ENCODE measurements around the gene ZNF711.
"Not testable (repeated sequence)": the region's sequence is repeated elsewhere in the genome, so short reads cannot be mapped to it uniquely, and the experiment has no call there.

ZNF711 gene

DNA sequence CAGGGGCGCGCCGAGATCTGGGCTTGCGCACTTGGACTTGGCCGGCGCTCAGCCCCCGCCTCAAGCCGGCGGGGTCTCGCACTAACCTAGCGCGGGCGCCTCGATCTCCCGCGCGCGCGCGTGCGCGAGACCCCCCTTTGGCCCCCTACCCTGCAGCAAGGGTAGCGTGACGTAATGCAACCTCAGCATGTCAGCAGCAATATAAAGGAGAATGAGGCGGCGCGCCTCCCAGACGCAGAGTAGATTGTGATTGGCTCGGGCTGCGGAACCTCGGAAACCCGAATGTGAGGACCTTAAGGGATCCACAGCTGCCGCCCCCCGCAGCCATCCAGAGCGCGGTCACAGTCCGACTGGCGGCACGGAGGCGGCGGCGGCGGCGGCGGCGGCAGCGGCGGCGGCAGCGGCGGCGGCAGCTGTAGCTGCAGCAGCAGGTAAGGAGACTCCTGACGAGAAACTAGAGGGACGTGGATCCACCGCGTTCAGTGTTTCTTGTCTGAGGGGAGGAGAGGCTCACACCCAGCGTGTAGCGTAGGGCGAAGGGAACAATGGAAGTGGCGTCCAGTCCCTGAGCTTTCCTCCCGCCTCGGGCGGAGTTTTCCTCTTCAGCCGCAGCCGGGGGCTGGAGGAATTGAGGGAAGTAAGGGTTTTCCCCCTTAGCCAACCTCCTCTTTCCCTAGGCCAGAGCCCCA, at the start of gene ZNF711, which contains the start of gene SATL1:
Gene ZNF711 (plus strand): TSS at position 231 of the 689 bp plus-strand sequence. CDS start 3,582 bp downstream, outside the sequence.
Gene SATL1 (minus strand): TSS at position 19 of the 689 bp plus-strand sequence. CDS start 134,811 bp downstream, outside the sequence.
- peak; percentile 83 for DNase-seq

DNA sequence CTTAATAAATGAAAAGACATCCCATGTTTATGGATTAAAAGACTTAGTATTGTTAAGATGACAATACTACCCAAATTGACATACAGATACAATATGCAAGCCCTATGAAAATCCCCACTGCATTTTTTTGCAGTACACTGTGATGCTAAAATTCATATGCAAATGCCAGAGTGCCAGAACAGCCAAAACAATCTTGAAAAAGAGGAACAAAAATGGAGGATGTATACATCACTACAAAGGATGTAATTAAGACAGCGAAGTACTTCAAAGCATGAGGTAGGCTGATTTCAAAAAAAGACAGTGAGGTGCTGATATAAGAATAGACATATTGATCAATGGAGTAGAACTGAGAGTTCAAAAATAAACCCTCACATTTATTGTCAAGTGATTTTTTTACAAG, 47.5 kb upstream of the ZNF711 start:
- DNase-seq: no peak

DNA sequence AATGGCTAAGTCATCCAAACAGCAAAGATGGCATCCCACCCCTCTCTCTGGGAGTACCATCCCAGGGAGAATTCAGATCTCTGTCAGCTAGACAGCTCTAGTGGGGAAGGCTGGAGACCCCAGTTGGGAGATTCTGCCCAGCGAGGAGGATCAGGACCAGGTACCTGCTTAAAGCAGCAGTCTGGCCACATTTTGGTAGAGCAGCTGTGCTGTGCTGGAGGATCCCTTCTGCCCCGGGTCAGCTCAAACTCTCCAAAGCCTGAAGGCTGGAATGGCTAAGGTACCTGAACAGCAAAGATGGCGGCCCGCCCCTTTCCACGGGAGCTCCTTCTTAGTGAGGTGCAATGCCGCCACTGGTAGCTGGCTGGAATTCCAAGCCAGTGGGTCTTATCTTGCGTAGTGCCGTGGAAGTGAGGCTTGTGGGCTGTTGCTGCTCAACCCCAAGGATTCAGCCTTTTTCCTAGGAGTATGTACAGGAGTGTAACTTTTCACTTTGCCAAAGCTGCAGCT, 40.3 kb upstream of the ZNF711 start:
- DNase-seq: no peak

DNA sequence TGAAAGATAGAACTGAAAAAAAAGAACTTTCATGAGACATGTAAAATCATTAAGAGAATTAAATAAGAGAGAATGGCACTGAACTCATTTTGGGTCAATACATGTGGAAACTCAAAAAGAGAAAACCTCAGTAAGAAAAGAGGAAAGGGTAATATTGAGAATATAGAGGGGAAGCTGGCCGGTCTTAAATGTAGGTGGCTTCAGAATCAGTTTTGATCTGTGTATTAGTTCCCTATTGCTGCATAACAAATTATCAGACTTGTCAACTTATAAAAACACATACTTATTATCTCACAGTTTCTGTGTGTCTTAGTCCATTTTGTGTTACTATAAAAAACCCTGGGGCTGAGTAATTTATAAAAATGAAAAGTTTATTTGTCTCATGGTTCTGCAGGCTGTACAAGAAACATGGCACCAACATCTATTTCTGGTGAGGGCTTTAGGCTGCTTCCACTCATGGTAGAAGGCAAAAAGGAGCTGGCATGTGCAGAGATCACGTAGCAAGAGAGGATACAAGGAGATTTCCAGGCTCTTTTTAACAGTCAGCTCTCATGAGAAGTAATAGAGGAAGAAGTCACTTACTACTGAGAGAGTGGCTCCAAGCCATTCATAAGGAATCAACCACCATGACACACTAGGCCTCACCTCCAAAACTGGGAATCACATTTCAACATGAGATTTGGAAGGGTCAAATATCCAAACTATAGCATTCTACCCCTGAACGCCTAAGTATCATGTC, 29.8 kb upstream of the ZNF711 start:
- DNase-seq: no peak

DNA sequence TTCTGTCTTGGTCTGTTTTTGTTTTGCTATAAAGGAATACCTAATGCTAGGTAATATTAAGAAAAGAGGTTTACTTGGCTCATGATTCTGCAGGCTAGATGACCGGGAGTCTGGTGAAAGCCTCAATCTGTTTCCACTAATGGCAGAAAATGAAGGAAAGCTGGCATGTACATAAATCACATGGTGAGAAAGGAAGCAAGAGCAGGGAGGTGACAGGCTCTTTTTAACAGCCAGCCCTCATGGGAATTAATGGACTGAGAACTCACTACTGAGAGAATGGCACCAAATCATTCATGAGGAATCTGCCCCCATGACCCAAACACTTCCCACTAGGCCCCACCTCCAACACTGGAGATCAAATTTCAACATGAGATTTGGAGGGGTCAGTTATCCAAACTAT, 27.8 kb upstream of the ZNF711 start:
- DNase-seq: no peak

DNA sequence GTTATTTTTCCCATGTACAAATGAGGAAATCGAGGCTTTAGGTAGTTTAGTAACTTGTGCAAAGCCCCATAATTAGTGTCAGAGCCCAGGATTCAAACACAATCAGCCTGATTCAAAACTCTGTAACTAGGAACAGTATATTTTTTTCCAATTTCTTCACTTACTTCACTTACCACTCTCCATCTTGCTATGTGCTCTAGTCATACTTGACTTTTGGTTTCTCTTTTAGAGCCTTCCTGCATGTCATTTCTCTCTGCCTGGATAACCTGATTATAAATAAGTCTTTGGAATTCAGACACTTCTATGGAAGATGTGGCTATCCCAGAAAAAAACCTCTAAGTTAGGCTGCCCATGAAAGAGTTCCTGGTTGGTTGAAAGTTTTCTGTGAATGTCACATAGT, 22.4 kb upstream of the ZNF711 start:
- DNase-seq: no peak

DNA sequence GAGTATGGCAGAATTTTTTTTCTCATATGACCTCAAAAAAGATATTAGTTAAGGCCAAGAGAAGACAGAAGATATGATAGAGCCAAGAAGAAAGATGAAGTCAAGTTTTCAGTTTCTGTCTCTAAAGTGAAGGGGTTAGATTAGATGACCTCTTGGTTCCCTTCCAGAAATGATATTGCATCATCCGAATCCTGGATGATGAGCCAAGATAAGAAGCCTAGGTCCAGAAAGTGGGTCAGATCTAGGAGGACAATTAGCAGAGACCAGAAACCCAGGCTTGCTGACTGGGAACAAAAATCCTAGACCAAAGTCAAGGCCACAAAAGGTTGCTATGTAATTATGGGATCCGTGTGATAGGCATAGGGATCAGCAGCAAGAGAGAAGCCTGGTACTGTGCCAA, 20.4 kb upstream of the ZNF711 start:
- no peak for DNase-seq

DNA sequence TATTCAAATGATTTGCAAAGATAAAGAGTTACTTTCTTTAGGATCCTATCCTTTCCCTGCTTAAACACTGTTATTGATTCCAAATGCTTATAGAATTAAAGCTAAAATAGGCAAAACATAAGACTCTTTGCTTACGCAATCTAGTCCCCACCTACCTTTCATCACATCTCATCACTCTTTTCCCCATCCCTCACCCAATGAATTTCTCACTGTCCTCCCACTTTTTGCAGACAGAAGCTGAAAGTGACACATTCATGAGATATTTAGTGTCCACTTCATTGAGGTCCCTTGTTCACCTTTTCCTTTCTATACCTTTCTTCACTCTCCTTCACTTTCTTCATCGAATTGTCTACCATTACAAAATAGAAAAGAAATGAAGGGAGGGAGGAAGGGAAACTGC, 636 bp upstream of the ZNF711 start:
- no peak for DNase-seq

DNA sequence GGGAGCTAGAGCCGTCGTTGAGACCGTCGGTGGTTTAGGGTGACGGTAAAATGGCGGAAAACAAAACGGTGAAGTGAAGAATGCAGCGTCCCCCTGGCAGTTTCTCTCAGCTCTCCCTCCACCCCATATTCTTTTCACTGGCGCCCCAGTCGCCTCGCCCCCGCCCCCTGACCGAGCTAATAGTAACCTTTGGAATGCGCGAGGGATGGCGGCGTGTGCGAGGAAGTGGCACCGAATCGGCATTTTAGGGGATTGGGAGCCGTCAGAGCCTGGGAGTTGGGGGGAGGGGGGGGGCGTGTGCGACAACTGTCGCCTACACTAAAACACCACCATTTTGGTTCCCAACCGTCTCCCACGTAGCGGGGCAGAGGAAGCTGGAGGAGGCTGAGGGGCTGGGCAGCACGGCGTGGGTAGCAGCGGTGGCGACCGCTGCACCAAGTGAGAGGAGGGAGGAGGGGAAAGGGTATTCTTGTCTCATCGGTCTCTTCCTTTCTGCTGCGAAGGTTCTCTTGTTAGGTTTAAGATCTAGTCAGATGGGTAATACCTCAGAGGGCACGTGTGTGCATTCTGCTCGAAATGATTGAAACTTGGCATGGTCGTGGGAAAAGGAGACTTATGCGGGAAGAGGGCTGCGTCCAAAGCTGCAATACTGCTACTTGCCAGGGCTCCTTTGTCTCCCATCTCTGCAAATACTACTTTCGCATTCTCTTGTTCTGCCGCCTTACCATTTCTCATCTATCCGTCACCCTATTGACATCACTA, 840 bp downstream of the ZNF711 start:
- DNase-seq: peak; percentile 53

DNA sequence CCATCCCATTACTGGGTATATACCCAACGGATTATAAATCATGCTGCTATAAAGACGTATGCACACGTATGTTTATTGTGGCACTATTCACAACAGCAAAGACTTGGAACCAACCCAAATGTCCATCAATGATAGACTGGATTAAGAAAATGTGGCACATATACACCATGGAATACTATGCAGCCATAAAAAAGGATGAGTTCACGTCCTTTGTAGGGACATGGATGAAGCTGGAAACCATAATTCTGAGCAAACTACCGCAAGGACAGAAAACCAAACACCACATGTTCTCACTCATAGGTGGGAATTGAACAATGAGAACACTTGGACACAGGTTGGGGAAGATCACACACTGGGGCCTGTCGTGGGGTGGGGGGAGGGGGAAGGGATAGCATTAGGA, 41.5 kb downstream of the ZNF711 start:
- not testable (repeated sequence) for DNase-seq

DNA sequence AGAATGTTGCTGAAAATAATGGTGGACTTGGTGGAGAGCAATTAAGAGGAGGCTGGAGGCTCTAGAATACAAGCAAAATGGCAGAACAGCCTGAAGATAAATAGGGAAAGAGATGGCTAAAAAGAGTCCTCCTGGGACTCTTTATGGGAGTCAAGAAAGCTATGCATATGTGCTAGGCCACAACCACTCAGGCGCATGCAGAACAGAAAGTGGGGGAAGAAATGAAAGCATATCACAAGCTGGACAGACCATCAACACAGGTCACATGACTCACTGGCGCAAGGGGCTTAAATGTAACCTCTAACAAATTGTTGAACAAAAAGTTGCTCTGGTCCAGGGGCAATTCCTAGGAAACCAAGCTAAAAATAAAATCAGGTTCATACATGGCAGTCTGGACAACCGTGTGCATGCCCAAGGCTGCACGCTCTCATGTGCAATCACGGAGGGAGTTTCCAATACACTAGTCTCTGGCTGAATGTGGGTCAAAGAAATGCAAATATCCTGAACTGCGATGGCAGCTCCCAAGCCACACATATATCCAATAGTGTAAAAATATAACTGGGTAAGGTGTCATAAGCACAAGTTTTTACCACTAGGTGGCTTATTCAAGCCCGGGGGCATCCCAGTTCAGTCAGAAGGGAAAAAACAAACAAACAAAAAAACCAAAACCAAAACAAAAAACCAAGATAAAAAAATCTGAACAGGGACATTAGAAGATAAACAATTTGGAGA, 45.4 kb downstream of the ZNF711 start:
- no peak for DNase-seq

DNA sequence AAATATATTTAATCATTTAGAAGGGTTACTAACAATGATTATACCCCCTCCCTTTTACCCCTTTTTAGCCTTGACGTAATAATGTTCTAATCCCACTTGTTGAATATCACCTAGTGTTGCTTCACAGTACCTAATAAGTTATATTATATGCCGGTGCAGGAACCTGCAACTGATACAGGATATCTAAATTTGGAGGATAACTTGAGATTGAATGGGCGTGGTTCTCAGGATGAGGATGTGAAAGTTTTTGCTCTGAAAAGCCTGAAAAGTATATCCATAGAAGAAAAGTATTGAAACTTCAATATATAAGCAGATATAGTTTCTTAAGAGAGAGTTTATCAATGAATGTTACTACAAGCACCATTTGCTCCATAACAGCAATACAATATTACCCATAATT, 59.8 kb downstream of the ZNF711 start:
- DNase-seq: no peak

DNA sequence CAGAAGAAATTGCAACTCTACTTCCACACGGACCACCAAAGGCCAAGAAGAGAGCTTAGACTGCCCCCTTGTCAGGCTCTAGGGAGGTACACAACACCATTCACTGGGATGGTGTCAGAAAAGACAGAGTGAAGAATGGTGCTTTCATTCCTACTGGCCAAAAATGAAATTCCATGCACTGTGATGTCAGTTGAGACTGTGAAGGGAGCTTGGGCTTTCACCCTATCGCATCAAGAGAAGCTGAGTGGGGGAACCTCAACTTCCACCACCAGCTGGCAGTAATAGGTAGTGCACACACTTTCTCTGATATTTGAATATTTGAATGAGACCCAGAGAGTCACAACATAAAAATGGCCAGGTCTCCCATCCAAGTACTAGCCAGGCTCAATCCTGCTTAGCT, 65.9 kb downstream of the ZNF711 start:
- no peak for DNase-seq

DNA sequence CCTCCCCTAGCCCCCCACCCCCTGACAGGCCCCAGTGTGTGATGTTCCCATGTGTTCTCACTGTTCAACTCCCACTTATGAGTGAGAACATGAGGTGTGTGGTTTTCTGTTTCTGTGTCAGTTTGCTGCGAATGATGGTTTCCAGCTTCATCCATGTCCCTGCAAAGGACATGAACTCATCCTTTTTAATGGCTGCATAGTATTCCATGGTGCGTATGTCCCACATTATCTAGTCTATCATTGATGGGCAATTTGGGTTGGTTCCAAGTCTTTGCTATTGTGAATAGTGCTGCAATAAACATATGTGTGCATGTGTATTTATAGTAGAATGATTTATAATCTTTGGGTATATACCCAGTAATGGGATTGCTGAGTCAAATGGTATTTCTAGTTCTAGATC, 67.6 kb downstream of the ZNF711 start:
- not testable (repeated sequence) for DNase-seq

All from right forelimb (tissue), 1 donor.